GM19351 (cell line): Measurements from ENCODE around the gene MIAT.
"Not testable (repeated sequence)": the region's sequence is repeated elsewhere in the genome, so short reads cannot be mapped to it uniquely, and the experiment has no call there.

Experiments used
- ATAC-seq: cut with Tn5 transposase; IDR thresholded peaks from one replicate; pipeline ENCODE4 v1.9.1; 2021; ENCODE audit warnings: mild to moderate bottlenecking, moderate library complexity; ENCODE audit not compliant: unreplicated experiment

MIAT gene

GRCh38 chr22:26691377-26691716 is 34.0 kb downstream of the MIAT start:
- ATAC-seq, result no peak

GRCh38 chr22:26692215-26692614 is 34.8 kb downstream of the MIAT start:
- ATAC-seq, result no peak

GRCh38 chr22:26697151-26697550 is 39.8 kb downstream of the MIAT start:
- ATAC-seq, result no peak

- no peak for ATAC-seq
Measured at GRCh38 chr22:26700462-26700861, 43.1 kb downstream of the MIAT start.

GRCh38 chr22:26700886-26701285 is 43.5 kb downstream of the MIAT start:
- ATAC-seq, result no peak

- no peak for ATAC-seq
Measured at GRCh38 chr22:26701323-26701722, 43.9 kb downstream of the MIAT start.

- no peak for ATAC-seq
Measured at GRCh38 chr22:26702906-26703830, 45.8 kb downstream of the MIAT start.

- ATAC-seq, result not testable (repeated sequence)
Measured at GRCh38 chr22:26705379-26705778, 48.0 kb downstream of the MIAT start.

GRCh38 chr22:26707090-26707489 is 49.7 kb downstream of the MIAT start:
- ATAC-seq, result no peak

- no peak for ATAC-seq
Measured at GRCh38 chr22:26707581-26707980, 50.2 kb downstream of the MIAT start.

GRCh38 chr22:26708256-26709009 is 51.0 kb downstream of the MIAT start:
- ATAC-seq, result no peak

- ATAC-seq, result no peak
Measured at GRCh38 chr22:26709617-26710390, 52.4 kb downstream of the MIAT start.

GRCh38 chr22:26711205-26711963 is 54.0 kb downstream of the MIAT start:
- ATAC-seq, result peak; percentile 81

GRCh38 chr22:26712158-26712557 is 54.8 kb downstream of the MIAT start:
- no peak for ATAC-seq

GRCh38 chr22:26713823-26714449 is 56.5 kb downstream of the MIAT start:
- ATAC-seq, result no peak

GRCh38 chr22:26714971-26715370 is 57.6 kb downstream of the MIAT start:
- no peak for ATAC-seq

- no peak for ATAC-seq
Measured at GRCh38 chr22:26715392-26715936, 58.1 kb downstream of the MIAT start.

GRCh38 chr22:26718488-26718887 is 61.1 kb downstream of the MIAT start:
- no peak for ATAC-seq

GRCh38 chr22:26718905-26719304 is 61.5 kb downstream of the MIAT start:
- no peak for ATAC-seq

- no peak for ATAC-seq
Measured at GRCh38 chr22:26722159-26722558, 64.8 kb downstream of the MIAT start.
